ENCODE data around the gene COX17.

COX17 gene

GRCh38 chr3:119669906-119670570 lies 7.2 kb downstream of the COX17 start:
- Histone ChIP-seq H3K4me3 (ENCODE audit: low read depth, low read length, poor library complexity, severe bottlenecking) (no peak overlapping the region), H3K27me3 (ENCODE audit: insufficient read depth, low read length) (no peaks in the 10 kb centered on the region), H3K9me2 (ENCODE audit: low read depth, low read length) (no peaks in the 10 kb centered on the region), H3K27ac (ENCODE audit: low read depth, low read length, poor library complexity, severe bottlenecking) (no peak overlapping the region), H4K20me1 (ENCODE audit: insufficient read depth, low read length) (no peaks in the 10 kb centered on the region), H3K9ac (ENCODE audit: low read length) (no peak overlapping the region), H3K4me2 (ENCODE audit: low read length) (no peak overlapping the region), H3F3A (ENCODE audit: insufficient read depth, low read length) (no peaks in the 10 kb centered on the region), H2AFZ (ENCODE audit: low read length) (no peak overlapping the region), H3K79me2 (ENCODE audit: insufficient read depth, low read length) (no peaks in the 10 kb centered on the region), H3K4me1 (ENCODE audit: insufficient read depth, low read length, severe bottlenecking) (no peaks in the 10 kb centered on the region), H3K36me3 (ENCODE audit: insufficient read depth, low read length) (peaks cover 66% of the 10 kb centered on the region), H3K9me3 (ENCODE audit: low read length) (no peaks in the 10 kb centered on the region)
- TF ChIP-seq EZH2 (IDR thresholded peaks at IDR 0.05; ENCODE audit: borderline replicate concordance, low read length) = no peak

GRCh38 chr3:119665954-119666559 lies 11.1 kb downstream of the COX17 start:
- Histone ChIP-seq H3K27me3 (ENCODE audit: insufficient read depth, low read length) (no peaks in the 10 kb centered on the region), H4K20me1 (ENCODE audit: insufficient read depth, low read length) (no peaks in the 10 kb centered on the region), H2AFZ (ENCODE audit: low read length) (no peak overlapping the region), H3K9me3 (ENCODE audit: low read length) (no peaks in the 10 kb centered on the region), H3K9ac (ENCODE audit: low read length) (no peak overlapping the region), H3K36me3 (ENCODE audit: insufficient read depth, low read length) (peaks cover 27% of the 10 kb centered on the region; the same call in 1 of the 2 replicates), H3K9me2 (ENCODE audit: low read depth, low read length) (no peaks in the 10 kb centered on the region), H3K4me3 (ENCODE audit: low read depth, low read length, poor library complexity, severe bottlenecking) (no peak overlapping the region), H3K4me2 (ENCODE audit: low read length) (no peak overlapping the region), H3K27ac (ENCODE audit: low read depth, low read length, poor library complexity, severe bottlenecking) (no peak overlapping the region), H3K4me1 (ENCODE audit: insufficient read depth, low read length, severe bottlenecking) (no peaks in the 10 kb centered on the region), H3K79me2 (ENCODE audit: insufficient read depth, low read length) (no peaks in the 10 kb centered on the region), H3F3A (ENCODE audit: insufficient read depth, low read length) (no peaks in the 10 kb centered on the region)
- TF ChIP-seq CTCF (IDR thresholded peaks at IDR 0.05; ENCODE audit: low read length) (no peak), EZH2 (IDR thresholded peaks at IDR 0.05; ENCODE audit: borderline replicate concordance, low read length) (no peak)

GRCh38 chr3:119664850-119665379 lies 12.3 kb downstream of the COX17 start:
- TF ChIP-seq EZH2 (IDR thresholded peaks at IDR 0.05; ENCODE audit: borderline replicate concordance, low read length) = no peak
- TF ChIP-seq CTCF (IDR thresholded peaks at IDR 0.05; ENCODE audit: low read length) = no peak
- no peaks in the 10 kb centered on the region for H3K9me3 ChIP-seq (ENCODE audit: low read length)
- H3K4me2 ChIP-seq (ENCODE audit: low read length) = no peak overlapping the region
- no peaks in the 10 kb centered on the region for H3K9me2 ChIP-seq (ENCODE audit: low read depth, low read length)
- H2AFZ ChIP-seq (ENCODE audit: low read length) = no peak overlapping the region
- no peaks in the 10 kb centered on the region for H3K4me1 ChIP-seq (ENCODE audit: insufficient read depth, low read length, severe bottlenecking)
- H3F3A ChIP-seq (ENCODE audit: insufficient read depth, low read length) = no peaks in the 10 kb centered on the region
- no peak overlapping the region for H3K4me3 ChIP-seq (ENCODE audit: low read depth, low read length, poor library complexity, severe bottlenecking)
- H3K27ac ChIP-seq (ENCODE audit: low read depth, low read length, poor library complexity, severe bottlenecking) = no peak overlapping the region
- no peaks in the 10 kb centered on the region for H4K20me1 ChIP-seq (ENCODE audit: insufficient read depth, low read length)
- H3K27me3 ChIP-seq (ENCODE audit: insufficient read depth, low read length) = no peaks in the 10 kb centered on the region
- no peak overlapping the region for H3K9ac ChIP-seq (ENCODE audit: low read length)
- peaks cover 16% of the 10 kb centered on the region; the same call in 1 of the 2 replicates for H3K36me3 ChIP-seq (ENCODE audit: insufficient read depth, low read length)
- H3K79me2 ChIP-seq (ENCODE audit: insufficient read depth, low read length) = no peaks in the 10 kb centered on the region

Data from OCI-LY1 (cell line).